ENCODE data around the gene UBE2S. TPM values are rescaled to one million over a fixed set of nuclear protein-coding genes. Genes with fewer than 3 reads are reported as not detected.

Gene UBE2S
- total RNA-seq, 4 donors from 2014 or later: 5.7 to 13.3 (median 9.8) TPM

DNA sequence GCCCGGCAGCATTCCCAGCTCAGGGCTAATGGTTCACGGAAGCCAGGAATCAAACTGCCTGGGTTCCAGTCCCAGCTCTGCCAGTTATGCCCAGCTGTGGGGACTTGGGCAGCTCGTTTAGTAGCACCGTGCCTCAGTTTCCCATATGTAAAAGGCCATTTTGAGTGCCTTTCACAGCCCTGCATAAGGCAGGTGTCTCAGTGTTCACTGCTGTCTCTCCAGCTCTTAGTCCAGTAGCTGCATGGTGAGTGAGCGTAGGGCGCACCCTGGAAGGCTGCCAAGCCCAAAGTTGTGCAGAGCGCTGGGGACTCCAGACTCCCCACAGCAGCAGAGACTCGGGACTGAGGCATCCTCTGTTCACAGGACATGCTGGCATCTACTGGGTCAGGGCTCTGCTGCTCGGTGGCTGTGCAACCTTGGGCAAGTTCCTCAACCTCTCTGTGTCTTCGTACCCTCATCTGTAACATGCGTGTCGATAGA is 16.4 kb downstream of the UBE2S start:
- no peaks in the 10 kb centered on the region for H3K9me3 ChIP-seq
- 81 to 92% methylated on average over 7 to 11 of the region's 12 CpGs for WGBS, 2 donors
- TF ChIP-seq POLR2A (IDR thresholded peaks at IDR 0.05): no peak
- TF ChIP-seq CTCF (IDR thresholded peaks at IDR 0.05): no peak
- peaks cover 18 to 23% of the 10 kb centered on the region in 2 donors for H3K36me3 ChIP-seq
- intact Hi-C loops (cut with DNase I): no loop called here
- no peak for DNase-seq
- H3K27me3 ChIP-seq: no peaks in the 10 kb centered on the region
- H3K4me1 ChIP-seq: peaks cover 18 to 32% of the 10 kb centered on the region in 2 donors
- no peak overlapping the region for H3K4me3 ChIP-seq (replicated peaks in 1 of 3)
- H3K27ac ChIP-seq: no peak overlapping the region

- intact Hi-C loops (cut with DNase I): no loop called here
- no peaks in the 10 kb centered on the region for H3K27me3 ChIP-seq
- 87 to 90% methylated on average over 3 to 7 of the region's 7 CpGs for WGBS, 2 donors
- no peak overlapping the region for H3K27ac ChIP-seq
- no peaks in the 10 kb centered on the region for H3K9me3 ChIP-seq
- TF ChIP-seq CTCF (IDR thresholded peaks at IDR 0.05) (no peak), POLR2A (IDR thresholded peaks at IDR 0.05) (no peak)
- peaks cover 18 to 32% of the 10 kb centered on the region in 2 donors for H3K4me1 ChIP-seq
- H3K4me3 ChIP-seq (replicated peaks in 1 of 3): no peak overlapping the region
- peaks cover 18 to 23% of the 10 kb centered on the region in 2 donors for H3K36me3 ChIP-seq
- DNase-seq: no peak
Measured at GRCh38 chr19:55390461-55390880, 17.1 kb downstream of the UBE2S start.

DNA sequence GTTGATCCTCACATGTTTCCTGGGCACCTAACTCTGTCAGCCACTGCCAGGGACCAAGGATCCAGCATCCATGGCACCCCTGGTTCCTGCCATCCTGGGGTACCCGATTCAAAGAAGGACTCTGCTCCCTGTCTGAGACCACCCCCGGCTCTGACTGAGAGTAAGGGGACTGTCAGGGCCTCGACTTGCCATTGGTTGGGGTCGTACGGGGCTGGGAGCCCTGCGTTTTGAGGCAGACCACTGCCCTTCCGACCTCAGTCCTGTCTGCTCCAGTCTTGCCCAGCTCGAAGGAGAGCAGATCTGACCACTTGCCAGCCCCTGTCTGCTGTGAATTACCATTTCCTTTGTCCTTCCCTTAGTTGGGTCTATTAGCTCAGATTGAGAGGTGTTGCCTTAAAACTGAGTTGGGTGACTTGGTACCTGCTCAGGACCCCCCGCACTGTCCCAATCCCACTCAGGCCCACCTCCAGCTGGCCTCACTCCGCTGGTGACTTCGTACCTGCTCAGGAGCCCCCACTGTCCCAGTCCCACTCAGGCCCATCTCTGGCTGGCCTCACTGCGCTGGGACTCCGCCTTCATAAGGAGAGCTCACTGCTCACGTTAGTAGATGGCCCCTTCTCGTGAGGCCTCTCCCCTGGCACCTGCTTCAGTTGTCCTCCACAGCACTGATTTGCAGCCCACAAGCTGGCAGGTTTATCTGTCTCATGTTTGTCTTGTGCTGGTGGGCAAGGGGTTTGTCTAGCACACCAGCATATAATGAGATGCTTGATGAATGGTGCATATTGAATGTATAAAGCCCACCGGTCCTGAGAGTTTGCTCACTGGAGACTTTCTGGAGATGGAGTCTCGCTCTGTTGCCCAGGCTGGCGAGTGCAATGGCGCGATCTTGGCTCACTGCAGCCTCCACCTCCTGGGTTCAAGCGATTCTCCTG is 17.9 kb downstream of the UBE2S start:
- no peak overlapping the region for H3K4me3 ChIP-seq (replicated peaks in 1 of 3)
- peaks cover 23 to 37% of the 10 kb centered on the region in 2 donors for H3K4me1 ChIP-seq
- TF ChIP-seq CTCF (IDR thresholded peaks at IDR 0.05): no peak
- H3K27ac ChIP-seq: no peak overlapping the region
- no peaks in the 10 kb centered on the region for H3K27me3 ChIP-seq
- 85 to 87% methylated on average over 17 to 19 of the region's 21 CpGs for WGBS, 2 donors
- no peaks in the 10 kb centered on the region for H3K9me3 ChIP-seq
- intact Hi-C loops (cut with DNase I): loop anchor here (10.0 kb wide), 1 partner anchor 265 kb away; the partner anchor contains the start of gene U2AF2
- no peak for DNase-seq
- H3K36me3 ChIP-seq: peaks cover 18 to 23% of the 10 kb centered on the region in 2 donors

GRCh38 chr19:55387736-55388497 is 19.7 kb downstream of the UBE2S start:
- H3K4me3 ChIP-seq (replicated peaks in 1 of 3): no peak overlapping the region
- peaks cover 18 to 23% of the 10 kb centered on the region in 2 donors for H3K36me3 ChIP-seq
- peaks cover 33 to 48% of the 10 kb centered on the region in 2 donors for H3K4me1 ChIP-seq
- no peak overlapping the region for H3K27ac ChIP-seq
- 82 to 97% methylated on average over 12 to 18 of the region's 24 CpGs for WGBS, 2 donors
- intact Hi-C loops (cut with DNase I): loop anchor here (10.0 kb wide), 1 partner anchor 267 kb away; the partner anchor contains the start of gene U2AF2
- no peak for TF ChIP-seq CTCF (IDR thresholded peaks at IDR 0.05)
- no peak for TF ChIP-seq POLR2A (IDR thresholded peaks at IDR 0.05)
- H3K9me3 ChIP-seq: no peaks in the 10 kb centered on the region
- no peak for DNase-seq
- H3K27me3 ChIP-seq: no peaks in the 10 kb centered on the region
